KBM-7 (cell line): Measurements from ENCODE around the gene GADD45B.
"Not testable (repeated sequence)": the region's sequence is repeated elsewhere in the genome, so short reads cannot be mapped to it uniquely, and the experiment has no call there.

ENCODE experiments used
- DNase-seq: peaks from one replicate; pipeline ENCODE4 v3.0.0-alpha.2; 2015
- in situ Hi-C: fragments of 300-500 bp; cut with MboI; formaldehyde crosslinking; loops from 2 replicates; pipeline ENCODE4 v1.14.3; 2020; ENCODE audit warnings: low sequenced_read_pairs, low pct_unique_long_range_greater_than_20kb, mixed read lengths

Gene GADD45B

DNA sequence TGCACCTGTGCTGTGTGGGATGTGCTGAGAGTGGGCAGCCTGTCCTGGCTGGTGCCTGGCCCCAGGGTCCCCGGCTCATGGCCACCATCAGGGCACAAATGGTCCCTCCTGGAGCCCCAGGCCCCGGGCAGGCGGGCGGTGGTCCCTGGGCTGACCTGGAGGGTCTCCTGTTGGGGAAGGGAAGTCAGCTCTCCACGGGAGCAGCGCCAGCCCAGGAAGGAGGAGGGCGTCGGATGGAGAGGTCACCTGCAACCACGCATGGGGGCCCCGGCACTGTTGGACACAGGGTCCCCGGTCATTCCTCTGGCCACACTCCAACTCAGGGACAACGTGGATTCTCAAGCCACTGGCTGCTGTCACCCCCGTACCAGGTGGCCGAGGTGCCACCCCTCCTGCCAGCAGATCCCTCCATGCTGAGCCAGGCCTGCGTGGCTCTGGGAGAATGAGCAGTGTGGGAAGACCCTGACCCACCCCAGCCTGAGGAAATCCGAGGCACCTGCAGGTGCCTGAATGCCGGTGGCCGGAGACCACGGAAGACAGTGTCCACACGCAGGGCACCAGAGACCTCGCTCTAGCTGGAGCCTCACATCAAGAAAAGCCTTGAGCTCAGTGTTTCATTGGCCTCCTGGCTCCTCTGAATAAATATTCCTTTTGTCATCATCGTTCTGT, 32.7 kb upstream of the GADD45B start:
- in situ Hi-C loops, result no loop called here
- no peak for DNase-seq

- no peak for DNase-seq
- in situ Hi-C loops, result no loop called here
Measured at GRCh38 chr19:2443785-2444182, 32.1 kb upstream of the GADD45B start.

GRCh38 chr19:2444251-2445002, 31.5 kb upstream of the GADD45B start:
- in situ Hi-C loops, result no loop called here
- no peak for DNase-seq

GRCh38 chr19:2446381-2446780, 29.5 kb upstream of the GADD45B start:
- DNase-seq, result peak; percentile 85
- in situ Hi-C loops, result no loop called here

GRCh38 chr19:2449019-2449418, 26.9 kb upstream of the GADD45B start:
- no peak for DNase-seq
- in situ Hi-C loops, result no loop called here

DNA sequence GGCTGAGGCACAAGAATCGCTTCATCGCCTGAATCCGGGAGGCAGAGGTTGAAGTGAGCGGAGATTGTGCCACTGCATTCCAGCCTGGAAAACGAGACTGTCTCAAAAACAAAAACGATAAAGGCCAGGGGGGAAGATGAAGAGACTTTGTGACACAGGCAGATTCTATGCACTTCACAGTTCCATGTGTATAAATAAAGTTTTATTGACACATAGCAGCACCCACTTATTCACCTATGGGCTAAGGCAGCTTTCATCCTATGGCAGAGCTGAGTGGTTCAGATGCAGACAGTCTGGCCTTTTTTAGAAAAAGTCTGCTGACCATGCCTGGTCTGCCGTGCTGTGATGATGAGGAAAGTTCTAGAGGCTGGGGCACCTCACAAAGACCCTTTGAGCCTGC, 24.8 kb upstream of the GADD45B start:
- in situ Hi-C loops, result no loop called here
- no peak for DNase-seq

GRCh38 chr19:2451741-2452140, 24.2 kb upstream of the GADD45B start:
- no peak for DNase-seq
- in situ Hi-C loops, result no loop called here

- in situ Hi-C loops, result no loop called here
- no peak for DNase-seq
Measured at GRCh38 chr19:2453431-2454025, 22.4 kb upstream of the GADD45B start.

DNA sequence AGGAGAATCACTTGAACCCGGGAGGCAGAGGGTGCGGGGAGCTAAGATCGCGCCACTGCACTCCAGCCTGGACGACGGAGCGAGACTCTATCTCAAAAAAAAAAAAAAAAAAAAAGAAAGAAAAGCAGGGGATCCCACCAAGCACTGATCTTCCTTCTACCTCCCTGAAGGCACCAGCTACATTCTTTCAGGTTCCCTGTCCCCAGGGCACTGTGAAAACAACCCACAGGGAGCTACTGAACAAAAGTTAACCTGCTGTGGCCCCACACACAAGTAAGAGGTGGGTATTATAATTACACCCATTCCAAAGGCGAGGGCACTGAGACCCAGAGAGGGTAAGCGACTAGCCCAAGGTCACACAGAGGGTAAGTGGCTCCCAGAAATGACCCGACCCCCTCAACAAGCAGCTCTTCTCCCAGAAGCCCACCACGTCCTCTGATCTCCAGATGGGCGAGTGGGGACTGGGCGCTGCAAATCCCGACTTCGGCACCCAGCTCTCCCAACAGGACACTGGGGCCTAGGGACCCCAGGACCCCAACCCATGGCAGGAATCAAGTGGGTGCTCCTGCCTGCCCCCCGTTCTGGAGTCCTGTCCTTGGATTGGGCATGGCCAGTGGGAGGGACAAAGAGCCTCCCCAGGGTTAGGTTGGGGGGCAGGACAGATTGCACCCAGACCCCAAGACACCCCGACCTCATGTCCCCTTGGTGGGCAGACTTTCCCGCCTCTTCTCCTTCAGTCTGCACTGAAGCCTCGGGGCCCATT, 21.5 kb upstream of the GADD45B start:
- in situ Hi-C loops, result no loop called here
- no peak for DNase-seq

- no peak for DNase-seq
- in situ Hi-C loops, result no loop called here
Measured at GRCh38 chr19:2454962-2455850, 20.7 kb upstream of the GADD45B start.

- no peak for DNase-seq
- in situ Hi-C loops, result no loop called here
Measured at GRCh38 chr19:2455851-2456570, 19.9 kb upstream of the GADD45B start.

GRCh38 chr19:2457394-2458037, 18.4 kb upstream of the GADD45B start:
- in situ Hi-C loops, result no loop called here
- DNase-seq, result no peak

DNA sequence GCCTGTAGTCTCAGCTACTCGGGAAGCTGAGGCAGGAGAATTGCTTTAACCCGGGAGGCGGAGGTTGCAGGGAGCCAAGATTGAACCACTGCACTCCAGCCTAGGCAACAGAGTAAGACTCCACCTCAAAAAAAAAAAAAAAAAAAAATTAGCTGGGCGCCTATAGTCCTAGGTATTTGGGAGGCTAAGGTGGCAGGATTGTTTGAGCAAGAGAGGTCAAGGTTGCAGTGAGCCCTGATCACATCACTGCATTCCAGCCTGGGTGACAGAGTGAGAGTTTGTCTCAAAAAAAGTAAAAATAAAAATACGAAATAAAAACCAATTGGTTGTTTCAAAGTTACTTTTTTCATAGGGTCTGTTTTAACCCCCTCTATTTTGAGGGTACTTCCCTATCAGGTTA, 17.9 kb upstream of the GADD45B start:
- in situ Hi-C loops, result no loop called here
- DNase-seq, result no peak

GRCh38 chr19:2458776-2459175, 17.2 kb upstream of the GADD45B start:
- DNase-seq, in situ Hi-C loops: not testable (repeated sequence)

DNA sequence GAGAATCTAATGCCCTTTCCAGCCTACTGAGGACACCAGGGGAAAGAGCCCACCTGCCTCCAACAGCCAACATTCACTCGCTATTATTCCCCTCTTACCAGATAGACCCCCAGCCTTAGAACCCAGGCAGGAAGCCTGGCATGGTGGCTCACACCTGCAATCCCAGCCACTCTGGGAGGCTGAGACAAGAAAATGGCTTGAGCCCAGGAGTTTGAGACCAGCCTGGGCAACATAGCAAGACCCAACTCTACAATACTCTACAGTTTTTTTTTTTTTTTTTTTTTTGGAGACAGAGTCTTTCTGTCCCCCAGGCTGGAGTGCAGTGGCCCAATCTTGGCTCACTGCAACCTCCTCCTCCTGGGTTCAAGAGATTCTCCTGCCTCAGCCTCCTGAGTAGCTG, 15.7 kb upstream of the GADD45B start:
- in situ Hi-C loops, result loop anchor here (10.0 kb wide), 1 partner anchor 155 kb away; no protein-coding TSS in a partner anchor
- DNase-seq, result no peak

- DNase-seq, result no peak
- in situ Hi-C loops, result loop anchor here (10.0 kb wide), 1 partner anchor 153 kb away; no protein-coding TSS in a partner anchor
Measured at GRCh38 chr19:2461751-2462634, 13.9 kb upstream of the GADD45B start.
